Neuronal stem cell (in vitro differentiated cells): Measurements from ENCODE around the gene CNTNAP2.

Experiments
- DNase-seq: peaks from one replicate; pipeline ENCODE4 v3.0.0-alpha.2; 2013; ENCODE audit warnings: low spot score
- H2AFZ ChIP-seq: one replicate; pipeline ENCODE4 v1.6.1; 2013; ENCODE audit warnings: mild to moderate bottlenecking, low read length, inconsistent platforms
- H2AK5ac ChIP-seq: 2 replicates; pipeline ENCODE4 v1.6.1; 2013; ENCODE audit warnings: low read depth, mild to moderate bottlenecking, inconsistent platforms, low read length, moderate library complexity, mixed read lengths
- H2BK120ac ChIP-seq: 2 replicates; pipeline ENCODE4 v1.6.1; 2013; ENCODE audit warnings: low read depth, mild to moderate bottlenecking, inconsistent platforms, low read length, moderate library complexity, mixed read lengths
- H2BK12ac ChIP-seq: one replicate; pipeline ENCODE4 v1.6.1; 2013; ENCODE audit warnings: low read length, inconsistent platforms
- H2BK15ac ChIP-seq: 2 replicates; pipeline ENCODE4 v1.6.1; 2013; ENCODE audit warnings: mild to moderate bottlenecking, low read length, inconsistent platforms, mixed read lengths
- H2BK5ac ChIP-seq: one replicate; pipeline ENCODE4 v1.6.1; 2013; ENCODE audit warnings: inconsistent platforms, mild to moderate bottlenecking, low read length, moderate library complexity
- H3K14ac ChIP-seq: one replicate; pipeline ENCODE4 v1.6.1; 2013; ENCODE audit warnings: low read length, inconsistent platforms
- H3K18ac ChIP-seq: 2 replicates; pipeline ENCODE4 v1.6.1; 2013; ENCODE audit warnings: low read length, inconsistent platforms
- H3K23ac ChIP-seq: 2 replicates; pipeline ENCODE4 v1.6.1; 2013; ENCODE audit warnings: low read depth, mild to moderate bottlenecking, mixed read lengths, low read length, inconsistent platforms; ENCODE audit not compliant: poor library complexity
- H3K27ac ChIP-seq: replicated peaks from 3 replicates; pipeline ENCODE4 v1.5.1; 2013; ENCODE audit warnings: low read length, inconsistent platforms
- H3K27me3 ChIP-seq, 3 experiments: 2 replicates each; pipeline ENCODE4 v1.6.1; 2013; ENCODE audit warnings: low read length in 3 of 3, mild to moderate bottlenecking in 2 of 3, inconsistent platforms in 1 of 3, low read depth in 1 of 3, mixed read lengths in 1 of 3, moderate library complexity in 1 of 3; ENCODE audit not compliant: control insufficient read depth in 3 of 3, insufficient read depth in 3 of 3
- H3K36me3 ChIP-seq, 2 donors: replicated peaks in 1 of 2; 2 replicates each; pipeline ENCODE4 v1.6.1; 2013; ENCODE audit warnings: low read length in 2 of 2; ENCODE audit not compliant: control insufficient read depth in 2 of 2, insufficient read depth in 2 of 2
- H3K4ac ChIP-seq: 2 replicates; pipeline ENCODE4 v1.6.1; 2013; ENCODE audit warnings: inconsistent platforms, mild to moderate bottlenecking, low read length, moderate library complexity
- H3K4me1 ChIP-seq, 2 donors: 1 replicate in 1 of 2; 2 replicates in 1 of 2; pipeline ENCODE4 v1.6.1; 2013; ENCODE audit warnings: low read length in 2 of 2, low read depth in 1 of 2; ENCODE audit not compliant: control insufficient read depth in 2 of 2, insufficient read depth in 1 of 2
- H3K4me2 ChIP-seq: one replicate; pipeline ENCODE4 v1.6.1; 2013; ENCODE audit warnings: mild to moderate bottlenecking, low read length, inconsistent platforms; ENCODE audit not compliant: insufficient read depth, poor library complexity, severe bottlenecking
- H3K4me3 ChIP-seq, 2 donors: 2 replicates each; pipeline ENCODE4 v1.5.1; 2013; ENCODE audit warnings: low read length in 2 of 2, mild to moderate bottlenecking in 2 of 2, inconsistent platforms in 1 of 2, moderate library complexity in 1 of 2
- H3K79me1 ChIP-seq: one replicate; pipeline ENCODE4 v1.6.1; 2013; ENCODE audit warnings: low read depth, mild to moderate bottlenecking, inconsistent platforms, low read length, moderate library complexity
- H3K9ac ChIP-seq: one replicate; pipeline ENCODE4 v1.6.1; 2013; ENCODE audit warnings: mild to moderate bottlenecking, low read depth, low read length, inconsistent platforms; ENCODE audit not compliant: poor library complexity
- H3K9me3 ChIP-seq, 2 donors: replicated peaks in 1 of 2; 2 replicates each; pipeline versions ENCODE3 to v1.6.1; 2013; ENCODE audit warnings: low read length in 2 of 2, mild to moderate bottlenecking in 2 of 2, inconsistent platforms in 1 of 2, low read depth in 1 of 2, mixed read lengths in 1 of 2, moderate library complexity in 1 of 2; ENCODE audit not compliant: control insufficient read depth in 2 of 2, insufficient read depth in 1 of 2
- H4K8ac ChIP-seq: one replicate; pipeline ENCODE4 v1.6.1; 2013; ENCODE audit warnings: low read depth, mild to moderate bottlenecking, inconsistent platforms, low read length, moderate library complexity
- H4K91ac ChIP-seq: one replicate; pipeline ENCODE4 v1.6.1; 2013; ENCODE audit warnings: low read length, low read depth, mild to moderate bottlenecking, inconsistent platforms; ENCODE audit not compliant: poor library complexity
- WGBS, 2 donors: extraction: QIAGEN DNeasy Blood & Tissue Kit; methylation state at CpG; one replicate each; pipeline ENCODE4 v1.1.7; 2013; ENCODE audit warnings: missing lambda C conversion rate in 2 of 2, mixed read lengths in 1 of 2; ENCODE audit not compliant: insufficient read length in 2 of 2, insufficient replicate concordance in 1 of 2; ENCODE audit errors: extremely low coverage in 2 of 2; 5-methylcytosine and 5-hydroxymethylcytosine counted together

Gene CNTNAP2

DNA sequence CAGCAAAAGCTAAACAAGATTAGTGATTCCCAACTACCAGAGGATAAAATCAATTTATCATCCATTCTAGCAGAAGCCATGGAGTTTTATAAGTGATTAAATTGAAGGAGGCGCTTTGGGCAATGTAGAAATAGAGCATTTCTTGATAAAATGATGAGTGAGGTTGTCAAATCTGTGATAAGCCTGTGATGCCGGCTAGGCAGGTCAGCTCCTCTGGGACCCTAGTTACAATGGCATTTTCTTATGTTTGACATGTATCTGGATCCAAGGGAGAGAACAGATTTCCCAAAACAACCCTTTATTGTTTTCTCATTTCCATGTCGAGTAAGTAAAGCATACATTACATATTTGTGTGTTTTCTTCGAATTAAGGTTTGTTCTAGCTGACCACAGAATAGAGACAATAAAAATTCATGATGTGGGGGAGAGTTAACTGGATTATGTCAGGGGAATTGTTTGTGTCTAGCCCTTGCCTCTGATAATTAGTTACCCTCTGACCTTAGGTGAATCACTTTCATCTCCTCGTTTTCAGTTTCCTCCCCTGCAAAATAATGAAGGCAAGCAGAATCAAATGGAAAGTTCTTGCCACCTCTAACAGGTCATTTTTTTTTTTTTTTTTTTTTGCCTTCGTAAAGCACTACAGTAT is 378.5 kb downstream of the CNTNAP2 start:
- Histone ChIP-seq H3K4me2 (no peak overlapping the region), H2AK5ac (no peak overlapping the region), H3K27ac (no peak overlapping the region), H3K27me3 (no peaks in the 10 kb centered on the region), H3K4me1 (no peaks in the 10 kb centered on the region), H3K9me3 (no peaks in the 10 kb centered on the region), H4K8ac (no peak overlapping the region), H3K9ac (no peak overlapping the region), H3K4me3 (no peak overlapping the region), H3K18ac (no peak overlapping the region), H3K79me1 (no peaks in the 10 kb centered on the region), H3K36me3 (no peaks in the 10 kb centered on the region), H2BK5ac (no peak overlapping the region), H2BK15ac (no peak overlapping the region), H4K91ac (no peak overlapping the region), H2AFZ (no peak overlapping the region), H3K23ac (no peak overlapping the region), H2BK120ac (no peak overlapping the region), H3K14ac (no peak overlapping the region), H3K4ac (no peak overlapping the region), H2BK12ac (no peak overlapping the region)
- no CpG with 5 or more reads among the region's 6 CpGs for WGBS, 2 donors
- DNase-seq: no peak

DNA sequence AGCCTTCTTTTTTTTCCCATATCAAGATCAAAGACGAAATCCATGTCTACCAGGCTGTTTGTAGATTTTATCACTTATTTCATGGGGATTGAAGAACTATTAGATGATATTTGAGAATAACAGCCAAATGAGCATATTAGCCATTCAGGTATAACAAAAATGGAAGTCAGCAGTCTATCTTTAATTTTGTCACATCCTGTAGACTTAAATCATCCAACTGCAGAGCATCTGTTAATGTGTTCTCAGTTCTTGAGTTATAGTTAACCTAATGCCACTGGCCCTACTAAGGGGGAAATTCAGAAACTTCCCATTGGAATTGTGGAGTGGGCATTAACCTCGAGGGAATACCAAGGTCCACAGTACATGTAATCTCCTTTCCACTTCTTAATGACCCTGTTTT is 380.1 kb downstream of the CNTNAP2 start:
- Histone ChIP-seq H3K4me3 (no peak overlapping the region), H3K4me2 (no peak overlapping the region), H4K8ac (no peak overlapping the region), H4K91ac (no peak overlapping the region), H2AK5ac (no peak overlapping the region), H3K14ac (no peak overlapping the region), H3K79me1 (no peaks in the 10 kb centered on the region), H3K9me3 (no peaks in the 10 kb centered on the region), H3K36me3 (no peaks in the 10 kb centered on the region), H2BK12ac (no peak overlapping the region), H3K4ac (no peak overlapping the region), H3K18ac (no peak overlapping the region), H3K27me3 (no peaks in the 10 kb centered on the region), H3K27ac (no peak overlapping the region), H2BK120ac (no peak overlapping the region), H3K23ac (no peak overlapping the region), H3K4me1 (no peaks in the 10 kb centered on the region), H3K9ac (no peak overlapping the region), H2BK15ac (no peak overlapping the region), H2AFZ (no peak overlapping the region), H2BK5ac (no peak overlapping the region)
- no CpG with 5 or more reads among the region's 2 CpGs for WGBS, 2 donors
- DNase-seq: no peak

DNA sequence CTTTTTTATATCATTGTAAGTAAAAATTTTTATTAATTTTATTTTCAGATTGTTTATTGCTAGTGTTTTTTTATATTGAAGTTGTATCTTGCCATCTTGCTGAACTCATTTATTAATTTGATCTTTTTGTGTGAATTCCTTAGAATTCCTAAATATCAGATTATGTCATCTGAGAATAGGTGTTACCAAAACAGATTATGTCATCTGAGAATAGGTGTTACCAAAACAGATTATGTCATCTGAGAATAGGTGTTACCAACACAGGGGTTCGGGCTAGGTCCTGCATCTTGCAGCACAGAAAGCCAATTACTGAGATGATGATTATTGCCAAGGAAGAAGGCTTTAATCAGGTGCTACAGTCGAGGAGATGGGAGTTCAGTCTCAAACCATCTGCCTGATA is 383.4 kb downstream of the CNTNAP2 start:
- H3K23ac ChIP-seq: no peak overlapping the region
- no peak overlapping the region for H3K4me3 ChIP-seq
- H2AFZ ChIP-seq: no peak overlapping the region
- no peak overlapping the region for H2BK15ac ChIP-seq
- H3K9me3 ChIP-seq: peaks cover 0 to 5% of the 10 kb centered on the region in 2 donors
- no peak overlapping the region for H4K91ac ChIP-seq
- H3K9ac ChIP-seq: no peak overlapping the region
- H3K27ac ChIP-seq: no peak overlapping the region
- H3K4me2 ChIP-seq: no peak overlapping the region
- no peak overlapping the region for H4K8ac ChIP-seq
- H2BK12ac ChIP-seq: no peak overlapping the region
- H3K79me1 ChIP-seq: no peaks in the 10 kb centered on the region
- H3K18ac ChIP-seq: no peak overlapping the region
- WGBS, 2 donors: no CpG with 5 or more reads among the region's 2 CpGs
- H3K4me1 ChIP-seq: no peaks in the 10 kb centered on the region
- no peak overlapping the region for H2AK5ac ChIP-seq
- no peak overlapping the region for H3K14ac ChIP-seq
- DNase-seq: no peak
- H3K27me3 ChIP-seq: no peaks in the 10 kb centered on the region
- no peak overlapping the region for H2BK120ac ChIP-seq
- H3K4ac ChIP-seq: no peak overlapping the region
- no peak overlapping the region for H2BK5ac ChIP-seq
- no peaks in the 10 kb centered on the region for H3K36me3 ChIP-seq

DNA sequence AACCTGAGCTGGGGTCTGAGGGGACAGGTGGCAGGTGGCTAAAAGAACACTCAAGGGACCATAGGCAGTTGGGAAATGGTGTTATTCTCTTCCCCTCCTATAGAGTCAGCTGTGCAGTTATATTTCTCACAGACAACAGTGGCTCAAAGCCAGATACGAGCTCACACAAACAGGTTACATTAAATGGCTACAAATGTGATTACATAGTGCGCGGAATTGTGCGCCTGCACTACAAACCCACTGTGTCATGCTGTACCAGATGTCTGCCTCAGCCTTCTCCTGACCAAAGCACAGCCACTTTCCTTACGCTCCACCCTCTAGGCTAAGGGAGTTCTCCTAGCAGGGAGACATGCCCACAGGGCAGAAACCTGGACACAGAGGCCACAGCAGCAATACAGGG is 387.2 kb downstream of the CNTNAP2 start:
- Histone ChIP-seq H4K91ac (no peak overlapping the region), H3K9ac (no peak overlapping the region), H3K18ac (no peak overlapping the region), H3K27ac (no peak overlapping the region), H3K4me1 (no peaks in the 10 kb centered on the region), H3K79me1 (no peaks in the 10 kb centered on the region), H3K14ac (no peak overlapping the region), H3K36me3 (no peaks in the 10 kb centered on the region), H3K4me3 (no peak overlapping the region), H2BK120ac (no peak overlapping the region), H2AFZ (no peak overlapping the region), H4K8ac (no peak overlapping the region), H3K9me3 (peaks cover 0 to 18% of the 10 kb centered on the region in 2 donors), H3K23ac (no peak overlapping the region), H3K4ac (no peak overlapping the region), H2BK15ac (no peak overlapping the region), H2BK12ac (no peak overlapping the region), H2BK5ac (no peak overlapping the region), H3K4me2 (no peak overlapping the region), H3K27me3 (no peaks in the 10 kb centered on the region), H2AK5ac (no peak overlapping the region)
- WGBS, 2 donors: no CpG with 5 or more reads among the region's 5 CpGs
- no peak for DNase-seq
